ENCODE data around the gene PPP2R5E. TPM values are rescaled to one million over a fixed set of nuclear protein-coding genes. Genes with fewer than 3 reads are reported as not detected.

The PPP2R5E gene
- total and polyA plus RNA-seq, 9 of the 15 experiments (the other 6 are each of a cell fraction or from before 2014, with no cell fraction given): 4.2 to 30.3 (median 11.0) TPM

- no peak for FAIRE-seq
- Histone ChIP-seq H3K27me3 (ENCODE audit: control insufficient read depth in 2 of 2, insufficient read depth in 2 of 2, low read length in 2 of 2) (no peaks in the 10 kb centered on the region), H4K20me1 (replicated peaks; ENCODE audit: control insufficient read depth, insufficient read depth, low read length) (no peaks in the 10 kb centered on the region), H3K9me3 (replicated peaks; ENCODE audit: control insufficient read depth, insufficient read depth, low read depth, low read length) (no peaks in the 10 kb centered on the region), H3K27ac (ENCODE audit: extremely low read depth, low read depth, low read length) (no peak overlapping the region), H3K4me1 (replicated peaks in 1 of 2; ENCODE audit: control insufficient read depth in 2 of 2, insufficient read depth in 2 of 2, low read length in 2 of 2) (no peaks in the 10 kb centered on the region), H3K79me2 (ENCODE audit: control insufficient read depth, insufficient read depth, low read length) (peaks cover 7% of the 10 kb centered on the region; the same call in 2 of the 3 replicates), H2AFZ (ENCODE audit: low read depth, low read length) (no peak overlapping the region), H3K9ac (ENCODE audit: insufficient read depth in 1 of 2, low read depth in 2 of 2, low read length in 2 of 2) (no peak overlapping the region), H3K4me3 (no peak overlapping the region), H3K36me3 (ENCODE audit: control insufficient read depth, insufficient read depth, low read length) (peaks cover 19% of the 10 kb centered on the region; the same call in 1 of the 3 replicates), H3K9me1 (ENCODE audit: control insufficient read depth, insufficient read depth, low read length) (no peaks in the 10 kb centered on the region), H3K4me2 (ENCODE audit: insufficient read depth, low read length) (no peak overlapping the region)
- in situ Hi-C loops (cut with MboI) (no loop called here), intact Hi-C loops (cut with micrococcal nuclease) (no loop called here)
- 77% methylated on average over 3 of the region's 3 CpGs for WGBS (ENCODE audit: insufficient coverage, low coverage, missing lambda C conversion rate)
- no peak for ATAC-seq
- no TSS peak for BruUV-seq (replicated peaks)
- TF ChIP-seq NFE2 (IDR thresholded peaks at IDR 0.05; ENCODE audit: low read depth) (no peak), GTF2A2 (tag; IDR thresholded peaks at IDR 0.05) (no peak), NBN (IDR thresholded peaks at IDR 0.05; ENCODE audit: low read depth) (no peak), ZKSCAN3 (CRISPR knock-in tag; IDR thresholded peaks at IDR 0.05) (no peak), NRF1 (conservative IDR thresholded peaks at IDR 0.05 in 1 of 2, IDR thresholded peaks at IDR 0.05 in 1 of 2) (no peak), ZNF41 (CRISPR knock-in tag; conservative IDR thresholded peaks at IDR 0.05) (no peak), NR1H2 (CRISPR knock-in tag; IDR thresholded peaks at IDR 0.05) (no peak)
- CTCF ChIA-PET (ENCODE audit: low intra/inter-chr PET ratio): no interaction called here
- POLR2A ChIA-PET: interaction anchor here (1.0 kb wide), 1 partner anchor 10 kb away, joined by 4 read pairs; no protein-coding TSS in a partner anchor
- DNase-seq (ENCODE audit: extremely low read depth in 1 of 4, low spot score in 3 of 4): no peak
These were observed 121.3 kb downstream of the PPP2R5E start for GRCh38 chr14:63421919-63422318.

GRCh38 chr14:63421226-63421625, 122.0 kb downstream of the PPP2R5E start:
- no peak for TF ChIP-seq ARID3A (IDR thresholded peaks at IDR 0.05; ENCODE audit: borderline replicate concordance, low read depth, low read length)
- no peak for TF ChIP-seq ZNF324 (CRISPR knock-in tag; IDR thresholded peaks at IDR 0.05)
- no peak for TF ChIP-seq ZNF3 (CRISPR knock-in tag; IDR thresholded peaks at IDR 0.05)
- TF ChIP-seq SP1 (CRISPR knock-in tag; IDR thresholded peaks at IDR 0.05): no peak
- TF ChIP-seq ZBTB1 (CRISPR knock-in tag; IDR thresholded peaks at IDR 0.05; ENCODE audit: borderline replicate concordance, low read depth): no peak

More at GRCh38 chr14:63421226-63421625, 122.0 kb downstream of the PPP2R5E start:
- no peaks in the 10 kb centered on the region for H3K4me1 ChIP-seq (replicated peaks in 1 of 2; ENCODE audit: control insufficient read depth in 2 of 2, insufficient read depth in 2 of 2, low read length in 2 of 2)
- H3K27me3 ChIP-seq (ENCODE audit: control insufficient read depth in 2 of 2, insufficient read depth in 2 of 2, low read length in 2 of 2): no peaks in the 10 kb centered on the region
- no peak overlapping the region for H3K4me2 ChIP-seq (ENCODE audit: insufficient read depth, low read length)
- no peak overlapping the region for H2AFZ ChIP-seq (ENCODE audit: low read depth, low read length)
- ATAC-seq: no peak
- peaks cover 19% of the 10 kb centered on the region; the same call in 1 of the 3 replicates for H3K36me3 ChIP-seq (ENCODE audit: control insufficient read depth, insufficient read depth, low read length)
- POLR2A ChIA-PET: interaction anchor here (1.0 kb wide), 1 partner anchor 9 kb away, joined by 4 read pairs; no protein-coding TSS in a partner anchor
- 90% methylated on average over 2 of the region's 2 CpGs for whole genome bisulfite sequencing (ENCODE audit: insufficient coverage, low coverage, missing lambda C conversion rate)
- H3K4me3 ChIP-seq: no peak overlapping the region
- in situ Hi-C loops (cut with MboI) (no loop called here), intact Hi-C loops (cut with micrococcal nuclease) (no loop called here)
- peaks cover 7% of the 10 kb centered on the region; the same call in 2 of the 3 replicates for H3K79me2 ChIP-seq (ENCODE audit: control insufficient read depth, insufficient read depth, low read length)
- no TSS peak for BruUV-seq (replicated peaks)
- no peak overlapping the region for H3K27ac ChIP-seq (ENCODE audit: extremely low read depth, low read depth, low read length)
- no peaks in the 10 kb centered on the region for H4K20me1 ChIP-seq (replicated peaks; ENCODE audit: control insufficient read depth, insufficient read depth, low read length)
- CTCF ChIA-PET (ENCODE audit: low intra/inter-chr PET ratio): no interaction called here
- no peaks in the 10 kb centered on the region for H3K9me1 ChIP-seq (ENCODE audit: control insufficient read depth, insufficient read depth, low read length)
- no peak overlapping the region for H3K9ac ChIP-seq (ENCODE audit: insufficient read depth in 1 of 2, low read depth in 2 of 2, low read length in 2 of 2)
- DNase-seq (ENCODE audit: extremely low read depth in 1 of 4, low spot score in 3 of 4): no peak
- no peak for FAIRE-seq
- no peaks in the 10 kb centered on the region for H3K9me3 ChIP-seq (replicated peaks; ENCODE audit: control insufficient read depth, insufficient read depth, low read depth, low read length)
